ENCODE results near the gene TDRD3. TPM values are rescaled to one million over a fixed set of nuclear protein-coding genes. Genes with fewer than 3 reads are reported as not detected.

The TDRD3 gene
- total RNA-seq, 1 donor from 2014 or later: 8.2 TPM

DNA sequence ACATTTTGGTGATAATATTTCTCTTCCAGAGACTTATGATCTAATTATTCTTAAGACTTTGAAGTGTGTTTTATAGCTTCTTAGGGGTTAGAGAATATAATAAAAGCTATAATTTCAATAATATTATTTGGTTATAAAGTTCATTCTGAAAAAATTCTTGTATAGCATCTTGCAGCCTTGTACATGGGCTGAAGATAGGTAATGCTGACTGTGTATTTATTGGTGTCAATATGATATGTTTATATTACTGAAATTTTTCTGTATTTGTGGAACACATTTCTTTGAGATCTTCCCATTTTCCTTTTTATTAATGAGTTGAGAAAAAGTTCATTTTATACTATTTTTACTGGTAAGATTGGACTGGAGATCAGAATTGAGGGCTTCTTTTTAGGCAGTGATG lies 87.8 kb downstream of the TDRD3 start:
- no peak for DNase-seq (ENCODE audit: low read depth)
- H3K4me3 ChIP-seq (ENCODE audit: low read depth, low read length): no peak overlapping the region
- no peak for TF ChIP-seq CTCF (conservative IDR thresholded peaks at IDR 0.05; ENCODE audit: low read depth, low read length)

- H3K4me3 ChIP-seq (ENCODE audit: low read depth, low read length): no peak overlapping the region
- TF ChIP-seq CTCF (conservative IDR thresholded peaks at IDR 0.05; ENCODE audit: low read depth, low read length): no peak
- no peak for DNase-seq (ENCODE audit: low read depth)
Observed at GRCh38 chr13:60491531-60491930, 94.5 kb downstream of the TDRD3 start.

DNA sequence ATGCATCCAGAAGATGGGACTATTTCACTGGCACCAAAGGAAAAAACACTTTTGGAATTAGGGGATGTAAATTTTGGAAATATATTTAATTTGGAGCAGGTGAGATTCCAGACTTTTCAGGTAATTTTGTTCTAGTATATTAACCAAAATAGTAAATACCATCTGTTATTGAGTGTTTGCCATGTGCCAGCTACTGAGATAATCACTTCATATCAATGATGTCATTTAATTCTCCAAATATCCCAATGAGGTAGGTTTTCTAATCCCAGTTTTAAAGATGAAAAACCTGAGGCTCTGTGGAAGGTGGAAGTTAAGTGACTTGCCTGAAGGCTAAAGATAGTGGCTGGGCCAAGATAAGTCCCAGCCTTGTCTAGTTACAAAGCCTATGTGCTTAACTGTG lies 95.2 kb downstream of the TDRD3 start:
- DNase-seq (ENCODE audit: low read depth): no peak
- no peak for TF ChIP-seq CTCF (conservative IDR thresholded peaks at IDR 0.05; ENCODE audit: low read depth, low read length)
- H3K4me3 ChIP-seq (ENCODE audit: low read depth, low read length): no peak overlapping the region

DNA sequence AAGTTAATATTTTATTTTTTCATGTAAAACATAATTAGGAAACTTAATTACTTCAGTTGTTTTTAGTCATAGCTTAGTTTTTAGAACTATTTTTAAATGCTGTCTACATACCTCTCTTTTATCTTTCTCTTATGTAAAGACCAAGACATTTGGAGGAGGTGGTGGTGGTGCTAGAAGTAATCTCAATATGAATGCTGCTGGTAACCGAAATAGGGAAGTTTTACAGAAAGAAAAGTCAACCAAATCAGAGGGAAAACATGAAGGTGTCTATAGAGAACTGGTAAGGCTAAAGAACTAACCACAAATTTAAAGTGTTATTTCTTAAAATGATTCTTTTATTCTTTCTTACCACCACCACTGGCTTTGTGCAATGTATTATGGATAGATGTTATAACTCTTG lies 97.3 kb downstream of the TDRD3 start:
- DNase-seq (ENCODE audit: low read depth): no peak
- TF ChIP-seq CTCF (conservative IDR thresholded peaks at IDR 0.05; ENCODE audit: low read depth, low read length): no peak

DNA sequence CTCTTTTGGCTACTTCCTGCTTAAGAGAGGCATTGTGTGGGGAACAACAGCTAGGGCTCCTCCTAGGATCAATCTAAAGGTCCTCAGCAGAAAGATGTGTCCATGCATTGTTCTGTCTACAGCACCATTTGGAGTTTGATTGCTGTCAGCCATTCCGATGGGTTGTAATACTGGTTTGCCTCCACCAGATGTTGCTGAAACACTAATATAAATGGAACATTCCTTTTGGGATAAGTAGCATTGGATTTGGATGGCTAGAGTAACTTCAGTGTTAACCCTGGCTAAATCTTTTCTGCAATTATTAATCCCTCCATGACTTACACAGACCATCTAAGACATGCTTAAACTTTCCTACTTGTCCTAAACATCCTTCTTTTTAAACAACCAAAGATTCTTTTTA lies 104.2 kb downstream of the TDRD3 start:
- no peak for TF ChIP-seq CTCF (conservative IDR thresholded peaks at IDR 0.05; ENCODE audit: low read depth, low read length)
- no peak overlapping the region for H3K4me3 ChIP-seq (ENCODE audit: low read depth, low read length)
- DNase-seq (ENCODE audit: low read depth): no peak

More for the DNA sequence above, 97.3 kb downstream of the TDRD3 start:
- H3K4me3 ChIP-seq (ENCODE audit: low read depth, low read length): no peak overlapping the region

DNA sequence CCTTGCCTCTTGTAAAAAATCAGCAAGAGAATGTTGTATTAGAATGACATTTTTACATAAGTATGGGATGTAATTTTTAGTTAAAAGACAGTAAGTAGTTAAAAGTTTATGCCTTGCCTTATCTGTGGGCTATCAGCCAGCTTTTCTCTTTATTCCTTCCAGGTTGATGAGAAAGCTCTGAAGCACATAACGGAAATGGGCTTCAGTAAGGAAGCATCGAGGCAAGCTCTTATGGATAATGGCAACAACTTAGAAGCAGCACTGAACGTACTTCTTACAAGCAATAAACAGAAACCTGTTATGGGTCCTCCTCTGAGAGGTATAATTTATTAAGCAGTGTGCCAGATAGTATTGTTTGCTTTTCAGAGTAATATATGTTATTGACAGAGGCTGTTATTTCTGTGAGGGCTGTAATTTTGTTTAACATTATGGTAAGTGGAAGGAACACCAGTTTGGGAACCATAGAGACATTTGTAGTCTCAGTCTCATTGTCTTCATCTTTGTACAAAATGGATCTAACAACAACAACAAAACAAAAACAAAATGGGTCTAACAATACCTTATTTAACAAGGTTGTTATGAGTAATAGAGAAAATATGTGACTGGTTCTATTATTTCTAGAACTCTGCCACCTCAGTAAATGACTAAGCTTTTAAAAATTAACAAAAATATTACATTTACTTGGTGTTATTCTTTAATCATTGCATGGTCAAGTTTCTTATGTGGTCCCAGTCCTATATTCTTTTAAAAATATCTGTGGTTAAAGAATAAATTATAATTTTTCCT lies 112.8 kb downstream of the TDRD3 start:
- DNase-seq (ENCODE audit: low read depth): peak; percentile 45
- no peak overlapping the region for H3K4me3 ChIP-seq (ENCODE audit: low read depth, low read length)
- TF ChIP-seq CTCF (conservative IDR thresholded peaks at IDR 0.05; ENCODE audit: low read depth, low read length): no peak

DNA sequence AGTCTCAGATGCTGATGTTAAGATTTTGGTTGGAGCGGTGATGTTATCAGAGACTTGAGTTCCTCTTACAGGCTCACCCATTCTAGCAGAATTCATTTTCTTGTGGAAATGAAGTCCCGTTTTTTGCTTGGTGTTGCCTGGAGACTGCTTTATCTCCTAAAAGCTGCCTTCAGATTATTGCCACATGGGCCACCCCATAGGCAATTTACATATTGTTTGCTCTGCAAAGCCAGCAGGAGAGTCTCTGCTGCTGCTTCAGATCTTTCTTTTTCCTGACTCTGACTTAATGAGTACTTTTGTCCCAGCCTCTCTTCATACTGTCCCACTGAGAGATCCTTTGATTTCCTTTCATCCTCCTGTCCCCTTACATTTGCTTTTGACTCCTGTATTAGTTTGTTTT lies 114.6 kb downstream of the TDRD3 start:
- no peak overlapping the region for H3K4me3 ChIP-seq (ENCODE audit: low read depth, low read length)
- no peak for DNase-seq (ENCODE audit: low read depth)
- TF ChIP-seq CTCF (conservative IDR thresholded peaks at IDR 0.05; ENCODE audit: low read depth, low read length): no peak
